GM12878 (cell line): ENCODE data around the gene CACNA2D3. TPM values are rescaled to one million over a fixed set of nuclear protein-coding genes. Genes with fewer than 3 reads are reported as not detected.

Experiments
- ATF3 ChIP-seq: IDR thresholded peaks from 2 replicates; pipeline ENCODE4 v1.6.1; 2011; ENCODE audit warnings: low read depth, mild to moderate bottlenecking, low read length, moderate library complexity, borderline replicate concordance; ENCODE audit errors: extremely low read depth
- NKRF ChIP-seq: fragments of 450-650 bp; conservative IDR thresholded peaks from 2 replicates; pipeline ENCODE4 v1.6.1; 2017; ENCODE audit warnings: mild to moderate bottlenecking, moderate library complexity
- NRF1 ChIP-seq: conservative IDR thresholded peaks from 2 replicates; pipeline ENCODE4 v1.6.1; 2011; ENCODE audit warnings: mild to moderate bottlenecking, low read depth, low read length, improper control_type of control experiment
- PAX5 ChIP-seq: IDR thresholded peaks from 2 replicates; pipeline ENCODE4 v1.6.1; 2011; ENCODE audit warnings: low read depth, low read length, borderline replicate concordance
- SPI1 ChIP-seq: IDR thresholded peaks from 2 replicates; pipeline ENCODE4 v1.6.1; 2011; ENCODE audit warnings: low read depth, mild to moderate bottlenecking, low read length, moderate library complexity, borderline replicate concordance; ENCODE audit not compliant: insufficient read depth
- TCF7 ChIP-seq: IDR thresholded peaks from 2 replicates; pipeline ENCODE4 v1.6.1; 2014; ENCODE audit warnings: antibody characterized with exemption, borderline replicate concordance
- ZBTB40 ChIP-seq: fragments of 450-650 bp; IDR thresholded peaks from 2 replicates; pipeline ENCODE4 v1.6.1; 2016; ENCODE audit warnings: mild to moderate bottlenecking, moderate library complexity, borderline replicate concordance
- polyA plus RNA-seq, 11 experiments: library from polyadenylated mRNA; depleted of rRNA in 4 of 11; unstranded in 6 of 11; stranded (reverse) in 5 of 11; fragments of >200 nt; fragmentation: Nextera tagmentation in 4 of 11; fragmentation: Illumina TruSeq in 1 of 11; extraction: Ambion mirVana in 4 of 11; extraction: Trizol in 1 of 11; gene quantifications; 1 replicate in 1 of 11; 2 replicates in 10 of 11; pipeline versions ENCODE4 v1.2.1 to v1.2.3, GENCODE V29; 2011 to 2016; ENCODE audit warnings: inconsistent platforms in 2 of 11, missing spikeins in 2 of 11, low read depth in 1 of 11
- total RNA-seq, 4 experiments: library from RNA; depleted of rRNA in 3 of 4; stranded (reverse); fragments of >200 nt in 3 of 4; fragmentation: Illumina TruSeq in 1 of 4; extraction: Trizol in 1 of 4; gene quantifications; 2 replicates each; pipeline versions ENCODE4 v1.2.1 to v1.2.3, GENCODE V29; 2013 to 2021

Gene CACNA2D3
- total and polyA plus RNA-seq, 10 of the 15 experiments (the other 5 are each of a cell fraction or from before 2014, with no cell fraction given), result not detected

GRCh38 chr3:54261141-54261540 is 138.8 kb downstream of the CACNA2D3 start (continued):
- no peak for TF ChIP-seq PAX5
- TF ChIP-seq NKRF, result no peak
- no peak for TF ChIP-seq SPI1
- no peak for TF ChIP-seq ATF3
- TF ChIP-seq TCF7, result no peak
- no peak for TF ChIP-seq NRF1
- TF ChIP-seq ZBTB40, result no peak
